Upper lobe of left lung (tissue), 6 donors: ENCODE measurements around the gene HLA-DQA2. TPM values are rescaled to one million over a fixed set of nuclear protein-coding genes. Genes with fewer than 3 reads are reported as not detected.

Experiments used
- ATAC-seq, 2 donors: fragments of 200-7000 bp; cut with Tn5 transposase; one replicate each; pipeline ENCODE4 v1.9.1; 2022; ENCODE audit warnings: mild to moderate bottlenecking in 2 of 2, moderate library complexity in 2 of 2; ENCODE audit not compliant: low FRiP score in 2 of 2
- DNase-seq, 2 donors: peaks; one replicate each; pipeline ENCODE4 v3.0.0-alpha.2; 2019 to 2020
- H3K27ac ChIP-seq, 4 donors: fragments of 200-600 bp; sonication (generic); one replicate each; pipeline ENCODE4 v1.5.1; 2016 to 2019
- H3K27me3 ChIP-seq, 4 donors: fragments of 200-600 bp; sonication (generic); one replicate each; pipeline ENCODE4 v1.5.1; 2017 to 2019
- H3K36me3 ChIP-seq, 4 donors: fragments of 200-600 bp; sonication (generic); one replicate each; pipeline ENCODE4 v1.5.1; 2016 to 2019
- H3K4me1 ChIP-seq, 4 donors: fragments of 200-600 bp; sonication (generic); one replicate each; pipeline ENCODE4 v1.5.1; 2018 to 2019
- H3K4me3 ChIP-seq, 4 donors: fragments of 200-600 bp; sonication (generic); one replicate each; pipeline ENCODE4 v1.5.1; 2017 to 2019; ENCODE audit warnings: mild to moderate bottlenecking in 2 of 4, moderate library complexity in 1 of 4
- H3K9me3 ChIP-seq, 4 donors: fragments of 200-600 bp; sonication (generic); one replicate each; pipeline ENCODE4 v1.5.1; 2018 to 2019
- EP300 ChIP-seq, 4 donors: sonication (generic); formaldehyde crosslinking; IDR thresholded peaks; one replicate each; pipeline ENCODE4 v1.5.1; 2017; ENCODE audit warnings: antibody characterized with exemption in 4 of 4, control low read depth in 2 of 4
- POLR2A ChIP-seq, 4 donors: fragments of 450-650 bp; IDR thresholded peaks; one replicate each; pipeline ENCODE4 v1.5.1; 2016 to 2017; ENCODE audit warnings: antibody characterized with exemption in 4 of 4, mild to moderate bottlenecking in 2 of 4
- POLR2AphosphoS5 ChIP-seq, 2 donors: sonication (generic); formaldehyde crosslinking; IDR thresholded peaks; one replicate each; pipeline ENCODE4 v1.5.1; 2017; ENCODE audit warnings: antibody characterized with exemption in 2 of 2
- WGBS, 2 donors: methylation state at CpG; one replicate each; pipeline ENCODE4 v1.1.5; 2017 to 2018; 5-methylcytosine and 5-hydroxymethylcytosine counted together
- small RNA-seq, 4 donors: library from RNA; depleted of rRNA; stranded (forward); fragments of <200 nt; gene quantifications; one replicate each; pipeline ENCODE3, GENCODE V24; 2016
- total RNA-seq, 6 donors: library from RNA; depleted of rRNA in 4 of 6; stranded (reverse); fragments of >200 nt in 4 of 6; gene quantifications; one replicate each; pipeline versions ENCODE4 v1.1.0 to v1.2.1, GENCODE V29; 2016 to 2021
- TF ChIP-seq, protein P1 (sequence below), 6 experiments: fragments of 450-650 bp in 4 of 6; fragments of 200-600 bp in 2 of 6; sonication (generic) in 2 of 6; IDR thresholded peaks; one replicate each; pipeline ENCODE4 v1.5.1; 2016 to 2019; ENCODE audit warnings: antibody characterized with exemption in 6 of 6
- donor health status: DM: no; HTN: no; CAD: no; lungs with moderate emphysema.
- donor health status: DM: no; HTN: yes; CAD: no; lungs with severe emphysema.

The HLA-DQA2 gene
- total RNA-seq, 6 donors from 2014 or later: 1.4 to 52.6 (median 4.4) TPM; not detected in 1

DNA sequence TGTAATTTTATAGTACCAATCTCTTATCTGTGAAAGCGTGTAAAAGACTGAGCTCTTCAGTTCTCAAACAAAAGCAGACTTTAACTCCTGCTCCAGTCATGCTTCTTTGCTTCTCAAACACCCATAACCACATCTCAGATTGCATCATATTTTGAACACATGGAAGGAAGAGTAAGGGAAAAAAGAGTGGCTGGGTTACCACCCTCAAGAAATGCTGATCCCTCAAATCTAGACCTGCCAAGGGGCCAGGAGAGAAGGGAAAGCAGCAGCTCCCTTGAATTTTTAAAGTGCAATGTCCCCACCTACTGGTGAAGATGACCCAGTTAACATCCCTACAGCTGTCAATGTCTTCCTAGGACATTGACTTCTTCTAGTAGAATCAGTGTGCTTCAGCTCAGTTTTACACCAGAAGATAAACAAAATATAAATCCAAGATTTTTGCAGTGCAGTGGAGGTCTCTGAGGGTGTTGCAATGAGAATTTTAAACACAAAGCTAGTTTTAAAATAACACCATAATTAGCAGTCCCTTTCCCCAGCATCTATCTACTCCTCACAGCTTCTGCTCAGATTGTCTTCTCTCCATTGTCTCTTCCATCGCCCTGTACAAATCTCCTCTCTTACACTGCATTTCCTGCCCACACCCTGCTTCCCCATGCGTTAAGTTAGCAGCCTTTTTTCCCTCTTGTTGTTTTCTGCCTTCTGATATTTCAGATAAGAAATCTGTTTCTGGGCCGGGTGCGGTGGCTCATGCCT, 44.8 kb downstream of the HLA-DQA2 start:
- ATAC-seq: peak; percentile 84 to 91
- Histone ChIP-seq H3K27me3 (no peaks in the 10 kb centered on the region), H3K4me1 (no peaks in the 10 kb centered on the region), H3K4me3 (no peak overlapping the region), H3K36me3 (no peaks in the 10 kb centered on the region), H3K9me3 (no peaks in the 10 kb centered on the region), H3K27ac (no peak overlapping the region)
- 31 to 40% methylated on average over 5 of the region's 5 CpGs for WGBS, 2 donors
- TF ChIP-seq EP300 (IDR thresholded peaks at IDR 0.05) (no peak), POLR2AphosphoS5 (IDR thresholded peaks at IDR 0.05) (no peak), POLR2A (IDR thresholded peaks at IDR 0.05) (no peak)
- TF ChIP-seq, protein P1, sequence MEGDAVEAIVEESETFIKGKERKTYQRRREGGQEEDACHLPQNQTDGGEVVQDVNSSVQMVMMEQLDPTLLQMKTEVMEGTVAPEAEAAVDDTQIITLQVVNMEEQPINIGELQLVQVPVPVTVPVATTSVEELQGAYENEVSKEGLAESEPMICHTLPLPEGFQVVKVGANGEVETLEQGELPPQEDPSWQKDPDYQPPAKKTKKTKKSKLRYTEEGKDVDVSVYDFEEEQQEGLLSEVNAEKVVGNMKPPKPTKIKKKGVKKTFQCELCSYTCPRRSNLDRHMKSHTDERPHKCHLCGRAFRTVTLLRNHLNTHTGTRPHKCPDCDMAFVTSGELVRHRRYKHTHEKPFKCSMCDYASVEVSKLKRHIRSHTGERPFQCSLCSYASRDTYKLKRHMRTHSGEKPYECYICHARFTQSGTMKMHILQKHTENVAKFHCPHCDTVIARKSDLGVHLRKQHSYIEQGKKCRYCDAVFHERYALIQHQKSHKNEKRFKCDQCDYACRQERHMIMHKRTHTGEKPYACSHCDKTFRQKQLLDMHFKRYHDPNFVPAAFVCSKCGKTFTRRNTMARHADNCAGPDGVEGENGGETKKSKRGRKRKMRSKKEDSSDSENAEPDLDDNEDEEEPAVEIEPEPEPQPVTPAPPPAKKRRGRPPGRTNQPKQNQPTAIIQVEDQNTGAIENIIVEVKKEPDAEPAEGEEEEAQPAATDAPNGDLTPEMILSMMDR (IDR thresholded peaks at IDR 0.05): peak; percentile 34 to 75 (median 60)
- peak in 1 of 2 donors; percentile 58 for DNase-seq

DNA sequence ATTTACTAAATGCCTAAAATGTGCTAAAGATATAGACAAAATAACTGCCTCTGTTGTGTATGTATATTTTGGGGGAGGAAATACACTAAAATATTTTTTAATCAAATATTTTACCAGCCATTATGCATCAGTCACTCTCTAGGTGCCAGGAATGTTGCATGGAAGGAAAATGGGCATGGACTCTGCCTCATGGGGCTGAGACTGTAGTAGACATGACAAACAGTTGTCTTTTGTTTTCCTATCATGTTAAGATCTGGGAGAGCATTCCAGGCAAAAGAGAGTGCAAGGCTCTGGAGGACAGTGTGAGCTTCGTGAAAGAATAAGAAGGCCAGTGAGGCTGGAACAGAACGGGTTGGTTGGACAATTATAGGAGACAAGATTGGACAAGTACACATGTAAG, 49.1 kb downstream of the HLA-DQA2 start:
- DNase-seq (no peak), ATAC-seq (no peak)
- TF ChIP-seq POLR2AphosphoS5 (IDR thresholded peaks at IDR 0.05): no peak
- TF ChIP-seq, protein P1 (IDR thresholded peaks at IDR 0.05): no peak
- TF ChIP-seq EP300 (IDR thresholded peaks at IDR 0.05): no peak
- no peak for TF ChIP-seq POLR2A (IDR thresholded peaks at IDR 0.05)
- Histone ChIP-seq H3K4me1 (no peaks in the 10 kb centered on the region), H3K9me3 (no peaks in the 10 kb centered on the region), H3K4me3 (no peak overlapping the region), H3K27me3 (no peaks in the 10 kb centered on the region), H3K36me3 (no peaks in the 10 kb centered on the region), H3K27ac (no peak overlapping the region)
- 69 to 82% methylated on average over 2 of the region's 2 CpGs for WGBS, 2 donors

DNA sequence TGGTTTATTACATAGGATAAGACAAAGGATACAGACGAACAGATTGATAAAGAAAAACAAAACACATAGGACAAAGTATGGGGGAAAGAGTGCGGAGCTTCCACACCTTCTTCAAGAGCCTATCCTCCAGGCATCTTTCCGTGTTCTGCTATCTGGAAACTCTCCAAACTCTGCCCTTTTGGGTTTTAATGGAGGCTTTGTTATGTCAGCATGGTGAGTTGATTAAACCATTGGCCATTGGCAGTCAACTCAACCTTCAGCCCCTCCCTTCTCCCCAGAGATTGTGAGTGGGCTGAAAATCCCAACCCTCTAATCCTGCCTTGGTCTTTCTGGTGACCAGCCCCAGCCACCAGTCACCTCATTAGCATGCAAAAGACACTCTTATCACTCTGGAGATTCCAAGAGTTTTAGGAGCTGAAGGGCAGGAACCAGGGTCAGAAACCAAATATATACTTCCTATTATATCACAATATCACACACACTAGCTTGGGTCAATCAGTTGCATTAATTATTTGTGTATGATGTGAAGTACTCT, 51.8 kb downstream of the HLA-DQA2 start:
- no peak overlapping the region for H3K4me3 ChIP-seq
- no peaks in the 10 kb centered on the region for H3K27me3 ChIP-seq
- no peak for DNase-seq
- no peak for TF ChIP-seq EP300 (IDR thresholded peaks at IDR 0.05)
- TF ChIP-seq, protein P1 (IDR thresholded peaks at IDR 0.05): no peak
- no peak for TF ChIP-seq POLR2A (IDR thresholded peaks at IDR 0.05)
- TF ChIP-seq POLR2AphosphoS5 (IDR thresholded peaks at IDR 0.05): no peak
- no peaks in the 10 kb centered on the region for H3K9me3 ChIP-seq
- 51 to 75% methylated on average over 3 of the region's 3 CpGs for WGBS, 2 donors
- ATAC-seq: no peak
- H3K4me1 ChIP-seq: peaks cover 0 to 12% (median 6%) of the 10 kb centered on the region in 4 donors
- no peak overlapping the region for H3K27ac ChIP-seq
- H3K36me3 ChIP-seq: no peaks in the 10 kb centered on the region

DNA sequence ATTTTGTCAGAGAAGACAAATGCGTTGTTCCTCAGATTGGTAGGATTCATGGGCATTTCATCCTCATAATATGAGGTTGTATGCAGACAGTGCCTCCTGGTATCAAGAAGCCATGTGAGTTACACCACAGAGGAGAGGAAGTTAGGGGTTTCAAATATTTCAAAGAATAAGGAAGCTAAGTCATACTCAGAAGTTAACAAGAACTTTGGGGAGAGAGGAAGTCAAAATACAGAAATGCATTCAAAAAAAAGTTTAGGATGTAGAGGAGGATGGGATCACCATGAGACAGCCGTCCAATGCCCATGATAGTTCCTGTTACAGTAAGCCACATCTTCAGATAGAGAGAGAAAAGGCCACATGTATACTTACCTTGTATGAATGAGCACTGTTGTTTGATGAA, 53.3 kb downstream of the HLA-DQA2 start:
- ATAC-seq (peak; percentile 47 to 54), DNase-seq (no peak)
- H3K4me3 ChIP-seq: no peak overlapping the region
- H3K27me3 ChIP-seq: no peaks in the 10 kb centered on the region
- no peak overlapping the region for H3K27ac ChIP-seq
- WGBS, 2 donors: 58 to 60% methylated on average over 2 of the region's 2 CpGs
- H3K9me3 ChIP-seq: peaks cover 0 to 4% (median 2%) of the 10 kb centered on the region in 4 donors
- peaks cover 0 to 12% (median 6%) of the 10 kb centered on the region in 4 donors for H3K4me1 ChIP-seq
- TF ChIP-seq EP300 (IDR thresholded peaks at IDR 0.05): no peak
- TF ChIP-seq POLR2AphosphoS5 (IDR thresholded peaks at IDR 0.05): no peak
- TF ChIP-seq, protein P1 (IDR thresholded peaks at IDR 0.05): no peak
- TF ChIP-seq POLR2A (IDR thresholded peaks at IDR 0.05): no peak
- no peaks in the 10 kb centered on the region for H3K36me3 ChIP-seq

Small RNA genes lying within 50 kb of the gene (small RNA-seq; reads per million reads assigned to genes)
- 0 reads per million in 4 donors for gene MIR3135B

Other genes with a start within 250 kb of the HLA-DQA2 start
- 100 to 1,000 TPM in 3 of 6 donors, 10 to 100 TPM in 2, 1 to 10 TPM in 1; 7.3 to 329 (median 143) TPM for gene HLA-DRB5, start 211.1 kb upstream of the HLA-DQA2 start, total RNA-seq
- 1,000 to 10,000 TPM in 1 of 6 donors, 100 to 1,000 TPM in 5; 133 to 1,304 (median 370) TPM for gene HLA-DRB1, start 151.5 kb upstream of the HLA-DQA2 start, total RNA-seq
- gene HLA-DQA1, start 104.0 kb upstream of the HLA-DQA2 start, total RNA-seq: 100 to 1,000 TPM in 4 of 6 donors, 1 to 10 TPM in 1, not detected in 1; 7.8 to 476 (median 122) TPM
- gene HLA-DQB1, start 74.7 kb upstream of the HLA-DQA2 start, total RNA-seq: 100 to 1,000 TPM in 2 of 6 donors, 10 to 100 TPM in 2, 1 to 10 TPM in 2; 1.0 to 154 (median 36.3) TPM
- gene HLA-DQB2, start 22.1 kb downstream of the HLA-DQA2 start, total RNA-seq: 10 to 100 TPM in 3 of 6 donors, 1 to 10 TPM in 2, not detected in 1; 1.6 to 86.9 (median 16.5) TPM
- gene HLA-DOB, start 75.6 kb downstream of the HLA-DQA2 start, total RNA-seq: 10 to 100 TPM in 1 of 6 donors, 1 to 10 TPM in 5; 1.3 to 15.2 (median 3.7) TPM
- 100 to 1,000 TPM in 2 of 6 donors, 10 to 100 TPM in 4; 17.6 to 266 (median 62.1) TPM for gene TAP2, start 97.3 kb downstream of the HLA-DQA2 start, total RNA-seq
- 100 to 1,000 TPM in 1 of 6 donors, 10 to 100 TPM in 5; 48.2 to 110 (median 71.7) TPM for gene PSMB8, start 102.7 kb downstream of the HLA-DQA2 start, total RNA-seq
- 10 to 100 TPM; 56.9 to 87.0 (median 69.8) TPM for gene TAP1, start 112.3 kb downstream of the HLA-DQA2 start, total RNA-seq
- 10 to 100 TPM; 34.4 to 85.9 (median 45.5) TPM for gene PSMB9, start 112.8 kb downstream of the HLA-DQA2 start, total RNA-seq
- gene HLA-DMB, start 199.6 kb downstream of the HLA-DQA2 start, total RNA-seq: 100 to 1,000 TPM in 3 of 6 donors, 10 to 100 TPM in 3; 35.6 to 233 (median 80.6) TPM
- 100 to 1,000 TPM in 4 of 6 donors, 10 to 100 TPM in 2; 83.7 to 271 (median 134) TPM for gene HLA-DMA, start 211.7 kb downstream of the HLA-DQA2 start, total RNA-seq
- 100 to 1,000 TPM; 144 to 388 (median 183) TPM for gene BRD2, start 227.2 kb downstream of the HLA-DQA2 start, total RNA-seq